ENCODE measurements around the gene MORN1.

DNA sequence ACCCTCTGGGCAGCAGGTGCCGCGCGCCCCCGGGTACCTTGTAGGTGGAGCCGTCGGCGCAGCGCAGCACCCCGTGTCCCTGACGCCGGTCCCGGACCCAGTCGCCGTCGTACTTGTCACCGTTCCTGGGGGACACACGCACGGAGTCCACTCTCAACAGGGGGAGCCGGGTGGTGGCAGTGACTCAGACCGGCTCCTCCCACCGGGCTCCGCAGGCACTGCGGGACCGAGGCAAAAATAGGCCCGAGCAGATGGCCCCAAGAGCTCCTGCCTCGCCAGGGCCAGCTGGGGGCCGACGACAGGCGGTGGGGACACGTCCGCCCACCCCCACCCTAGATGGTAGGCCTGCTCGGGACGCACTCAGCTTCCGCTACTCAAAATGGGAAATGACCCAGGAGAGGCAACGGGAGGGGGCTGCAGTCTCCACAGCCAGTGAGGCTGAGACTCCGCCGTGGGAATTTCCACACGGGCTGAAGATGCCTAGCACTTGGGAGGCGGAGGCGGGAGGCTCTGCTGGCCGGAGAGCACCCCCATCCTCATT is 6.3 kb downstream of the MORN1 start:
- TF ChIP-seq, protein P1, sequence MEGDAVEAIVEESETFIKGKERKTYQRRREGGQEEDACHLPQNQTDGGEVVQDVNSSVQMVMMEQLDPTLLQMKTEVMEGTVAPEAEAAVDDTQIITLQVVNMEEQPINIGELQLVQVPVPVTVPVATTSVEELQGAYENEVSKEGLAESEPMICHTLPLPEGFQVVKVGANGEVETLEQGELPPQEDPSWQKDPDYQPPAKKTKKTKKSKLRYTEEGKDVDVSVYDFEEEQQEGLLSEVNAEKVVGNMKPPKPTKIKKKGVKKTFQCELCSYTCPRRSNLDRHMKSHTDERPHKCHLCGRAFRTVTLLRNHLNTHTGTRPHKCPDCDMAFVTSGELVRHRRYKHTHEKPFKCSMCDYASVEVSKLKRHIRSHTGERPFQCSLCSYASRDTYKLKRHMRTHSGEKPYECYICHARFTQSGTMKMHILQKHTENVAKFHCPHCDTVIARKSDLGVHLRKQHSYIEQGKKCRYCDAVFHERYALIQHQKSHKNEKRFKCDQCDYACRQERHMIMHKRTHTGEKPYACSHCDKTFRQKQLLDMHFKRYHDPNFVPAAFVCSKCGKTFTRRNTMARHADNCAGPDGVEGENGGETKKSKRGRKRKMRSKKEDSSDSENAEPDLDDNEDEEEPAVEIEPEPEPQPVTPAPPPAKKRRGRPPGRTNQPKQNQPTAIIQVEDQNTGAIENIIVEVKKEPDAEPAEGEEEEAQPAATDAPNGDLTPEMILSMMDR (IDR thresholded peaks at IDR 0.05): no peak
- TF ChIP-seq POLR2A (IDR thresholded peaks at IDR 0.05; ENCODE audit: low read depth) (no peak), EP300 (IDR thresholded peaks at IDR 0.05) (no peak)

Measured in esophagus muscularis mucosa (tissue), 4 donors.